Activated CD4-positive, alpha-beta T cell treated with anti-CD3 and anti-CD28 coated beads, Interleukin-2, amount 50 U/mL, for 24 hours (primary cell): ENCODE results near the gene CLEC12A.
A peak's percentile ranks its signal among the peaks of the same experiment; 100 is the strongest.
"Not testable (repeated sequence)": the region's sequence is repeated elsewhere in the genome, so short reads cannot be mapped to it uniquely, and the experiment has no call there.

Source experiments
- DNase-seq, 2 donors: peaks; one replicate each; pipeline ENCODE4 v3.0.0-alpha.2; 2020; ENCODE audit warnings: low read depth in 1 of 2, low spot score in 1 of 2

Gene CLEC12A

DNA sequence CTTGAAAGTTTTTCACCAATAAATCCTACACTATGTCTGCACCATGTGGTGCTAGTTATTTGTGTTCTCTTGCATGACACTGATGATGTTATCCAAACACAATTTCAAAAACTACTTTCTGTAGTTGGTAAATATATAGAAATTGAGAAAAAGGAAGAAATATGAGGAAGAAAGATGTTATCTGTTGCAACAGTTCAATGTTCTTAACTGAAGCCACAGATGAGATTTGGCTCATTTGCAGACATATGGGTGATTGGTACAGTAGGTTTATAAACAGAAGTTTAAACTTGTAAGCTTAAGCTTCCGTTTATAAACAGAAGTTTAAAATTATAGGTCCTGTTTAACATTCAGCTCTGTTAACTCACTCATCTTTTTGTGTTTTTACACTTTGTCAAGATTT is at the start of gene CLEC12A:
TSS of gene CLEC12A (plus strand) at position 229 of the 400 bp plus-strand sequence. CDS start 188 bp downstream, outside the sequence.
- DNase-seq, result no peak

DNA sequence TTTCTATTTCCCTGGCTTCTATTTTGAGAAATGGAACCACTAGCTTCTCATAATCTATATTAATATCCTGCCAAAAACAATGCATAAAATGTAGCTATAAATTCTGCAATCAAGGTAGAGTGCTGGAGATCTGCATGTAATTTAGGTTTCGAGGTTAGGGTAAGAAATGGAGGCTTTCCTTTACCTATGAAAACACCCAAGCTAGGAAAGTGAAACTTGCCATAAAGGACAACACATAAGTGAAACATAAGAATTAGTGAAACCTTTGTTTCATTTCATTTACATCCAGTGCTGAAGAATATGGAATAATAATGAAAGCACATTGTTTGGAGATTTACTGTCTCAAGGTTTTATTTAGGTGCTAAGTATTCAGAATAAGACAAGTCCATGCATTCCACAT is 48.8 kb upstream of the CLEC12A start:
- DNase-seq, result no peak

DNA sequence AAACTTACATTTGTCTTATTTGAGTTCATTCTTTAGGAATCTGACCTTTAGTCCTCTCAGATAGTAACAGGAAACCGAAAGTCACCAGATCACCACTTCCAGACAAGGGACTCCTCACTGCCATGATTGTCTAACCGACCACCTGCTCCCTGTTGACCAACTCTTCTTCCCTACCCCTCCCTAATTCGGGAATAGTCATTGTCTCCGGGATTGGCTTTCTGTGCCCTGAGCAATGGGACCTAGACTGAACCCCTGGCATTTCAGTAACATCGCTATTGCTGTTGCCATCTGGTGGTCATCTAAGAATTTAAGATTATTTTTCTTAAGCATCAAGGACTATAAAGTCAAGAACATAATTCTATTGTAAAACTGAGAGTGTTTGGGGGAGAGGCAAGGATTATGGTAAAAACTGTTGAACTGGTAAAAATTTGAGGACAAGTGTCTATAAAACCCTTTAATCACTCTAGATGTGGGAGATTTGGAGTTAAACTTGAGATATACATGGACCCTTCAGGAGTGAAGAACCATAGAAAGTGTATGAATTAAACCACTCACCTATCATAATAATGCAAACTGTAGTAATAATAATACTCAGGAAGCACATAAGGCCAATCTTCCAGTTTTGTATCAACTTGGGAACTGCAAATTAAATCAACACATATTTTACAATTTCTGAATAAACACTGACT is 45.4 kb upstream of the CLEC12A start:
- peak in 1 of 2 donors; percentile 11 for DNase-seq

DNA sequence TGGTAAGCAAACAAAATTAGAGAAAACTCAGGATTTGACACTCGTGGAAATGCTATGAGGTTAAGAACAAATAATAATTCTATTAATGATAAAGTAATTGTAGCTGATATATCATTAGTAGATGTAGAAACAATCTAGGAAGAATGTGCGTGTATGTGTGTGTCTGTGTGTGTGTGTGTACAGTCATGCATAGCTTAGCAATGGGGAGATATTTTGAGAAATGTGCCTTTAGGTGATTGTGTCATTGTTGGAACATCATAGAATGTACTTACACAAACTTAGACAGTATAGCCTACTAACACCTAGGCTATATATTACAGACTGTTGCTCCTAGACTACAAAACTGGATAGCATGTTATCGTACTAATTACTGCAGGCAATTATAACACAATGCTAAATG is 44.3 kb upstream of the CLEC12A start:
- DNase-seq, result no peak

DNA sequence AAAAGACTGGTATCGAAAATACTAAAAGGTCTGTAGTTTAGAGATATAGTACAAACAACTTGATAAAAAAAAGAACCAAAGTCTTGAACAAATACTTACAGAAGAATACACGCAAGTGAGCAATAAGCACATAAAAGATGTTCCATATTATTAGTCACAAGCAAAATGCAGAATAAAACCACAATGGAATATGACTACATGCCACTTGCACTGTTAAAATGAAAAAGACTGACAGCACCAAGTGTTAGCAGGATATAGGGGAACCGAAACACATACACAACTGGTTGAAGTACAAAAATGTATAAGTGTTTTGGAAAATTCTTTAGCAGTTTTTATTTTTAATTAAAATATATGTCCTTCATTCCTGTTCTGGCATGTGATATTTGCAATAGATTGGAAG is 42.6 kb upstream of the CLEC12A start:
- no peak for DNase-seq

DNA sequence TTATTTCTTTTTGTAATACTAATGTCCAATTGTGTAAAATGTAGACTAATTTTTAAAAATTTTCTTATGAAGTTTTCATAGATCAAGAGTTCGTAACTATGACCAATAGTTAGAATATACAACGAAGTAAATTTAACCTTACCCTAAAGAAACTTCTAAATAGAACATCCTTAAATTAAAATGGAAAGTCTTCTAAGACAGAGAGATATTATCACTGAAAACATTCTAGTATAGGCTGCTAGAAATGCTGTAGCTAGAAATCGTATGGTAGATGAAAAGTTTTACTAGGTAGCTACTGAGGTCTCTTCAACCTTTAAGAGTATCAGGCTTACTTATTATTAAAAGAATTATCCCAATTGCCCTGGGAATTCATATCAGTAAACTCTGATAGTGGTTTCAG is 40.0 kb upstream of the CLEC12A start:
- DNase-seq, result no peak

DNA sequence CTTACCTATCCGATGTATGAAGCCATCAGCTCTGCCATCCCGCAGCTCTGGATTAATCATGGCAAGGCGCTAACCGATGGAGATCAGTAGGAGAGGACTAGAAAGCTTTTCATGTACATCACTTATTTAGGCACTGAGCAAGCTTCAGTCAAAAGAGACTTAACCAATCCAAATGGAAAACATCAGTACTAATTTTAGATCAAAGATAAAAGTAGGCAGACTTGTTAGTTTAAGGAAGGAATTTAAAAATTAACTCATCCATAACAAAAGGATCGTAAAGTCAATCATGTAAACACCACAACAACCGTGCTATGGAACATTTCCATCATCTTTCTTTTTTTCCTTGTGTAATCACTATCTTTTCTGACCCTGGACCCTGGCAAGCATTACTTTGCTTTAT is 38.9 kb upstream of the CLEC12A start, which contains the start of gene CLEC2A:
TSS of gene CLEC2A (minus strand) at position 101 of the 400 bp plus-strand sequence. CDS start at position 60, 41 bp downstream.
- no peak for DNase-seq

DNA sequence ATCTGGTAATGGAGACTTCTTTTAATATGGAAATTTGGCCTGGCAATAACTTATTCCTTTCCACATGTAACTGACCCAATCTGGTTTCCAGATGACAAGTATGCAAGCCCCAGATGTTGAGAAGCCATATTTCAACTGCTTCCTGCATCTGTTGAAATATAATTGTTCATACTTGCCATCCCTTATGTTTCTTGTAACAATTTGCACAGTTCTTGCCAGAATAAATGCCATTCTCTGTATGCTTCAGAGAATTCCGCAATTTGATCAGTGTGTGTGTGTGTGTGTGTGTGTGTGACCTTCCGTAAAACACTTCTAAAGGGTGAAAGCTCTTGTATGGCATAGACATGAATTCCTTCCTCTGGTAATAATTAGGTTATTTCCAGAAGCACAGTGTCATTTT is 37.3 kb upstream of the CLEC12A start:
- DNase-seq, result no peak

DNA sequence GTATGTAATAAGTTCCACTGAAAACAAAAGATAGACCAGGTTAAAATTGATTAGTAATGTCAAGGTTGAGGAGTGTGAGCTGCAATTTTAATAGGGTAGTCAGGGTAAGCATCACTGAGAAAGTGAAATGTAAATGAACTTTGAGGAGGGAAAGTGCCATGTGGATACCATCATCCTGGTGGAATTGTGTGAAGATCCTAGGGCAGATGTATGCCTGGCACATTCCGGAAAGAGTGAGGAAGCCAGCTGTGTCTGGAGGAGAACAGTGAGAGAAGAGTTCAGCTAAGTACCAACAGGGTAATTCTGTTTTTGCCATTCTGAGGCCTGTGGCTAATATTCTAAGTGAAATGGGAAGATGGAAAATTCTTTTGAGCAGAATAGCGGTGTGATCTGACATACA is 36.2 kb upstream of the CLEC12A start:
- no peak for DNase-seq

DNA sequence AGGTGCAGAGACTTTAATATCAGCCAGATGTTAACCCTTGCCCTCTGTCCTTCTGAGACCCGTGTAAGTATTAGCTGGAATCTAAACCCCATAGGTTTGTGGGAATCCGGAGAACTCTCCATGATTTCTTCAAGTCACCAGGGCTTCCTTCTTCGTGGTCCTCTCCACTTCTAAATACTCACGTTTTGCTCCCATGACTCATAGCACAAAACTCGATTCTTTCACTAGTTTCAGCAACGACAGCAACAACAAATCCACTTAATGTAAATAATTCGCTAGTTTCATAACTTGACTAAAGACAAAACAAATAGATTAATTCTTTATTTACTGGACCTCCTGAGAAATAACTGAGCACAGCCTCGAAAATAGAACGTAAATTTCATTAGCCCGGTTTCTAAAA is 34.6 kb upstream of the CLEC12A start:
- no peak for DNase-seq

DNA sequence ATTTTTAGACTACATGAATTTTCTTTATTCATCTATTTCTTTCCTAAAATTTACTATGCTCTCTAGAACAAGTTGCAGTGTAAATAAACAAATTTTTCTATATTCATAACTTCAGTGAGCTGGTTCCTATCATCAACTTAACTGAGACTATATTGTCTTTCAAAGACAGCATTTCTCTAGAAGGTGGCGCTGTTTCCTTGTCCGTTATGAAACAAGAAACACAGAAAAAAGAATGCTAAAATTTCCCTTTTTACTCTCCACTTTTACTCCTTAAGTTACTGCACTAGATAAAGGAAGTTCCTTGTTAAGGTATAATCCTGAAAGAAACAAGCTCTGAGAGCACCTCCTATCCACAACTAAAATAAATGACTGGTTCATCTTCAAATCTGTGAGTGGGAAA is 30.8 kb upstream of the CLEC12A start:
- DNase-seq, result no peak

DNA sequence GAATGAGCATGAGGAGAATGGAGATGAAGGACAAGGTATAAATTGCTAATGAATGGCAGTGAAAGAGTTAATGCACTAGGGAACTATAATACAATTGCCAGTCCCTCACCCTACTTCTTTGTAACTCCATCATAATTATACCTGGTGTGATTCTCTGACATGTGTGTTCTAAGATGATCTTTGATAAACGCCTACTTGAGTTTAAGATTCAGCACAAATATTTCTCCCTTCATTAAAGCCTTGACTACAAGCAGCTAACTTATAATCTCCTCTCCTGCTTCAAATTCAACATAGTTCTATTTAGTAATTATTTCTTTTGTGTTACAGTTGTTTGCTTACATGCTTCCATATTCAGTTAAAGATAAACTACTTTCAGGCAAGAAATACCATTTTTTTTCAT is 29.4 kb upstream of the CLEC12A start:
- DNase-seq, result no peak

DNA sequence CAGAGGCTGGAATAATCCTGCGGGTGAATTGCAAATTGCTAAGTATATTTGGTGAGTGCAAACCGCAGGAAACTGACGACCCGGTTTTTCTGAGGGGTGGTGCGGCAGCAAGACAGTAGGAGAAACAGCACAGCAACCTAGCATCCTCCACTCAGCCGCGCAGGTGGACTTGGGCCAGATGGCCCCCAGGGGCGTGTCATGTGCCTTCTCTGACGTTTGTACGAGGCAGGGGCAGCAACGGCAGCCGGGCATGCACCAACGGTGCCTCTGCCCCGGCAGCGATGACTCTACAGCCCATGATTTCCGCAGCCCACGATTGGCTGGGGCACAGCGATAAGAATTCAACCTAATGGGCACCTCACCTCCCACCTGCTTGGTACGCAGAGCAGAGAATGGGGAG is 28.0 kb upstream of the CLEC12A start:
- no peak for DNase-seq

DNA sequence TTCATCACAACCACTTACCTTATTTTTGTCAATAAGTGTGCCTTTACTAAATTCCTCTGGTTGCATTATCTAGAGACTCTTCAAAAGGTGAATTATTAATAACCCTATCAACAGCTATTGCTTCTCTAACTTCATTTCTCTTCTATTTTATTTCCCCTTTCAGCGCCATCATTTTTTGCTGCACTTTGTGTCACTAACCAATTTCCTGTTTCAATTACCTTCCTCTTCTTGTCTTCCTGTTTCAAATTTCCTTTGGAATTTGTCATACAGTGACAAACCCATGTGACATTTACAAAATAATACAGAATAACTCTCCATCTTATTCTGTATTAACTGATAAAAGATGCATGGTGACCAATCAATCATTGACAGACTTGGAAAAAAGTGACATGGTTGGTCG is 26.8 kb upstream of the CLEC12A start:
- no peak for DNase-seq

DNA sequence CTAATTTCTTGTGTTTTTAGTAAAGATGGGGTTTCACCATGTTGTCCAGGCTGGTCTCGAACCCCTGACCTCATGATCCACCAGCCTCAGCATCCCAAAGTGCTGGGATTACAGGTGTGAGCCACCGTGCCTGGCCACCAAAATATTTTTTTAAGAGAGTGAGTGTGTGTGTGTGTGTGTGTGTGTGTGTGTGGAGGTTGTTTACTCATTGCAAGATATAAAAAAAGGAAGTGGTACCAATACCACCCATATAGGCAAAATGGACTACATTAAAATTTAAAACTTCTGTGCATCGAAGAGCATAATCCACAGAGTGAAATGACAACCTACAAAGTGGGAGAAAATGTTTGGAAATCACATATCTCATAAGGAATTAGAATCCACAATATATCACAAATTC is 23.5 kb upstream of the CLEC12A start:
- no peak for DNase-seq

DNA sequence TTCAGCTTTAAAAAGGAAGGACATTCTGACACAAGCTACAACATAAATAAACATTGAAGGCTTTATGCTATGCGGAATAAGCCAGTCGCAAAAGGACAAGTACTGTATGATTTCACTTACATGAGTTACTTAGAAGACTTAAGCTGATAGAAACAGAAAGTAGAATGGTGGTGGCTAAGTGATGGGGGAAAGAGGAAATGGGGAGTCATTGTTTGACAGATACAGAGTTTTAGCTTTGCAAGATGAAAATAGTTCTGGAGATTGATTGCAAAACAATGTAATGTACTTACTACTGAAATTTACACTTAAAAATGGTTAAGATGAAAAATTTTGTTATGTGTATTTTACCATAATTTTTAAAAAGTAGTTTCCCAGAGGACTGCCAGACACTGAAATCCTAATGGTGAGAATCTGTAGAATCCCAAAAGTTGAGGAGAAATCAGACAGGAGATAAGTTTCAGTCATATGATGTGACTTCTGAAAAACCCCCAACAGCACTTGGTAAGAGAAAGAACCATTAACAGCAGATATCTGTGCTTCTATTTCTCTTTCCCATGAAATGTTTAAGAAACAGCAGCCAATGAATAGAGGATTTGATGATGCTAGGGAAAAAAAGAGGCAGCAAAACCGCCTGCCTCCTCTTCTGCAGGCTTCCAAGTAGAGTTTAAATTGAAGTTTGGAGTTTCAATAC is 22.5 kb upstream of the CLEC12A start:
- DNase-seq, result no peak

DNA sequence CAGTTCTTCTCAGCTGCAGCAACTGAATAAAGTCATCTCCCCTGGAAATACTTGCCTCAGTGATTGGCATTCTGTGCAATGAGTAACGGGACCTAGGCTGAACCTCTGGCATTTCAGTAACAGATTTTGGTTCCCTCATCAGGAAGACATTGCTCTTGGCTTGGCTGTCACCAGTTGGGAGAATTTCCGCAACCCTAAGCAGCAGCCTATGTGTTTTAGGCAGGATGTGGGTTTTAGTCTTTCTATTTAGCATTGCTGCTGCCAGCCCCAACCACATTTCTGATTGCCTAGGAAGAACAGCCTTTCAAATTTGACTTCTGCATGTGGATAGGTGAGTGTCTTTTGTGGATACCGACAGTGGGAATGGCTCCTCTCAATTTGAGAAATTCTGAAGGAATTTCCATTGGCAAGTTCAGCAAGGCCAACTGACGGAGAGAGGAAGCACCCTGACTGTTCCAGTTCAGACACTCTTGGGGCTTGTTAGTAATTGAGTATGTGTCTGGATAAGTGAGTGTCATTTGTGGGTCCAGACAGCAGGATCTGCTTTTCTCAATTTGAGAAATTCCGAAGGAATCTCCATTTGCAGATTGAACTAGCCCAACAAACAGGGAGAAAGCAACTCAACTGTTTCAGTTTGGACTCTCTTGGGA is 20.1 kb upstream of the CLEC12A start:
- peak in 1 of 2 donors; percentile 12 for DNase-seq

DNA sequence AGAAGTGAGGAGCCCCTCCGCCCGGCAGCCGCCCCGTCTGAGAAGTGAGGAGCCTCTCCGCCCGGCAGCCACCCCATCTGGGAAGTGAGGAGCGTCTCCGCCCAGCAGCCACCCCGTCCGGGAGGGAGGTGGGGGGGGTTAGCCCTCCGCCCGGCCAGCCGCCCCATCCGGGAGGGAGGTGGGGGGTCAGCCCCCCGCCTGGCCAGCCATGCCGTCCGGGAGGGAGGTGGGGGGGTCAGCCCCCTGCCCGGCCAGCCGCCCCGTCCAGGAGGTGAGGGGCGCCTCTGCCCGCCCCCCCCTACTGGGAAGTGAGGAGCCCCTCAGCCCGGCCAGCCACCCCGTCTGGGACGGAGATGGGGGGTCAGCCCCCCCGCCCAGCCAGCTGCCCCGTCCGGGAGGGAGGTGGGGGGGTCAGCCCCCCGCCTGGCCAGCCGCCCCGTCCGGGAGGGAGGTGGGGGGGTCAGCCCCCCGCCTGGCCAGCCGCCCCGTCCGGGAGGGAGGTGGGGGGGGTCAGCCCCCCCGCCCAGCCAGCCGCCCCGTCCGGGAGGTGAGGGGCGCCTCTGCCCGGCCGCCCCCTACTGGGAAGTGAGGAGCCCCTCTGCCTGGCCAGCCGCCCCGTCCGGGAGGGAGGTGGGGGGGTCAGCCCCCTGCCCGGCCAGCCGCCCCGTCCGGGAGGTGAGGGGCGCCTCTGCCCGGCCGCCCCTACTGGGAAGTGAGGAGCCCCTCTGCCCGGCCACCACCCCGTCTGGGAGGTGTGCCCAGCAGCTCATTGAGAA is 18.1 kb upstream of the CLEC12A start:
- not testable (repeated sequence) for DNase-seq

DNA sequence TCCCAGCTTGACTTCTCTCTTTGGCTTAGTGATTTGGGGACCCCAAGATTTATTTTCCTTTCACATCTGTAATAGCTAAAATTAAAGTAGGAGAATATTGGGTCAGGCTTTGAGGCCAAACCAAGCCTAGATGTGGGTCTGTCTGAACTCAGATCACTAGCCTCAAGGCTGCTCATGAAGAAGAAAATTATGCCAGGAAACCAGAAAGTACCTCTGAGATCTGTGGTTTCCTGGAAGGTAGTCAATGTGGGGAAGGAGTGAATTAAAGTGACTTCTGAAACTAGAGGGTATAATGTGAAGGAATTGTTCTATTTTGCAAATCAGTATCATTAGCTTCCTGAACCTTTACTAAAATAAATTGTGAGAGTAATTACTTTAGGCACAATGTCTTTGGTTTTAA is 13.4 kb upstream of the CLEC12A start:
- no peak for DNase-seq

DNA sequence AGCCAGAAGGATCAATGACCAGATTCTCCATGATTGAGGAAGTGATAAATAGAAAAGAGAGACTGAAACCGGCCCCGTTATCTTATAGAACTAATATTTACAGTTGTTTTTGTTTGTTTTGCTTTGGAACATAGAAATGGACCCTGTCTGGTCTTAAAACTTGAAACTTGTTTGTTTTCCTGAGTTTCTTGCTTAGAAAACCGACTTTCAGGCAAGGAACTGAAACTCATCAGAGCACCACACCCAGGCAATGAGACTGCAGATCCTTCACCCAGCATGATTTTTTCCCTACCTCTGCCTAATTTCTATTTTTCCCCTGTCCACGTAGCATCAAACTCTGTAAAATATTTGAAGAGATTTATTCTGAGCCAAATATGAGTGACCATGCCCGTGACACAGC is 10.6 kb upstream of the CLEC12A start:
- DNase-seq, result no peak

DNA sequence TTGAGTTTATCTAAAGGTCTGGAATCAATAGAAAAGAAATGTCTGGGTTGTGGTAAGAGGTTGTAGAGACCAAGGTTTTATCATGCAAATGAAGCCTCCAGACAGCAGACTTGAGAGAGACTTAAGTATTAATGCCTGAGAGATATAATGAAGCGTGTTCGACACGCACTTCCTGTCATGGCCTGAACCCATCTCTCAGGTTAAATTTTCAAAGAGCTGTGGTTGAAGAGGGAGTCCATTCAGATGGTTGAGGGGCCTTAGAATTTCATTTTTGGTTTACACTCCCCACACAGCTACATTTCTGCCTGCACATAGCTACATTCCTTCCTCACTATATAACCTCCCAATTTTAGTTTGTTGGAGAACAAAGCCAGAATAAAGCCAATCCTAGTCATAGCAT is 10.1 kb upstream of the CLEC12A start:
- DNase-seq, result no peak

DNA sequence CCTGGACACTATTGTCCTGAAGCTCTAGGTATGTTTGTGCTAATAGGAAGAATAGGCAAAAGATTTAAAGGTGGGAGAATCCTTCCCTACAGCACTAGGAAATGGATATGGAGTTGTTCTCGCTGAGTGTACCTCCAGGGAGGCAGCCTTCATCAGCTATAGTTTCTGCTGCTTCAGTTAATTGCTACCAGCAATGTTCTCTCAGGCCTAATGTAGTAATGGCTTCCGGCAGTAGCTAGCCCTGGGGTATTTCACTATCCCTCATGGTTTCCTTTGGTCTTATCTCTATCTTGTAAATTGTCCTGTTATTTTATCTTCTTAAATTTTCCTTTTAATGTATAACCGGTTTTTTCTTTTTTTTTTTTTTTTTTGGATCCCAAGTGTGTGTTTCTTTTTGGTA is 9.3 kb upstream of the CLEC12A start:
- no peak for DNase-seq
